Osteocyte (in vitro differentiated cells): ENCODE data around the gene PEF1. TPM values are rescaled to one million over a fixed set of nuclear protein-coding genes. Genes with fewer than 3 reads are reported as not detected.

Experiments
- DNase-seq: peaks from one replicate; pipeline ENCODE4 v3.0.0; 2021; ENCODE audit warnings: mixed read lengths; ENCODE audit not compliant: unreplicated experiment; ENCODE audit errors: extremely low spot score
- H3K27ac Mint-ChIP-seq: one replicate; pipeline ENCODE4 v1.8.0; 2021; ENCODE audit warnings: mild to moderate bottlenecking, mixed read lengths; ENCODE audit not compliant: unreplicated experiment
- H3K27me3 Mint-ChIP-seq: one replicate; pipeline ENCODE4 v1.8.0; 2021; ENCODE audit warnings: mixed read lengths; ENCODE audit not compliant: unreplicated experiment
- H3K36me3 Mint-ChIP-seq: one replicate; pipeline ENCODE4 v1.8.0; 2021; ENCODE audit warnings: mixed read lengths; ENCODE audit not compliant: unreplicated experiment
- H3K4me1 Mint-ChIP-seq: one replicate; pipeline ENCODE4 v1.8.0; 2021; ENCODE audit warnings: mixed read lengths; ENCODE audit not compliant: unreplicated experiment
- H3K4me3 Mint-ChIP-seq: one replicate; pipeline ENCODE4 v1.8.0; 2021; ENCODE audit warnings: mild to moderate bottlenecking, moderate library complexity, mixed read lengths; ENCODE audit not compliant: unreplicated experiment
- H3K9me3 Mint-ChIP-seq: one replicate; pipeline ENCODE4 v1.8.0; 2021; ENCODE audit warnings: mixed read lengths; ENCODE audit not compliant: unreplicated experiment
- total RNA-seq: library from RNA; stranded (reverse); gene quantifications from 2 replicates; pipeline ENCODE4 v1.2.1, GENCODE V29; 2021
- TF ChIP-seq, protein P1 (sequence below): fragments of 200-600 bp; sonication (generic); IDR thresholded peaks from 2 replicates; pipeline ENCODE4 v1.5.0; 2021; ENCODE audit warnings: antibody characterized with exemption, mild to moderate bottlenecking, moderate library complexity

Gene PEF1
- total RNA-seq, 1 donor from 2014 or later = 57.0 TPM

DNA sequence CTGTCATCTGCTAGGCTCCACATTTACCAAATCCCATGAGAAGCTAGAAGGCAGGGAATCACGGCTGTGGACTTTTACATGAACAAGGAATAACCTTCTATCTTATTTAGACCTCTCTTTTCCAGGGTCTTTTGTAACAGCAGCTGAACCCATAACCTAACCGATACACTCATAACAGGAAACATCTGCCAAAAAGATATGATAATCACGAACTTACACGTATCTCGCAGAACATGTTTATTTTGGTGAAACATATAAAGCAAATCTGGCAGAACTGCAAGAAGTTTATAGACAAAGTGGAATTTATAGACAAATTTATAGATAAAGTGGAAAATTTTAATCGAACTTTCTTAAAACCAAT lies 48.0 kb downstream of the PEF1 start:
- no peak overlapping the region for H3K27ac Mint-ChIP-seq
- TF ChIP-seq, protein P1, sequence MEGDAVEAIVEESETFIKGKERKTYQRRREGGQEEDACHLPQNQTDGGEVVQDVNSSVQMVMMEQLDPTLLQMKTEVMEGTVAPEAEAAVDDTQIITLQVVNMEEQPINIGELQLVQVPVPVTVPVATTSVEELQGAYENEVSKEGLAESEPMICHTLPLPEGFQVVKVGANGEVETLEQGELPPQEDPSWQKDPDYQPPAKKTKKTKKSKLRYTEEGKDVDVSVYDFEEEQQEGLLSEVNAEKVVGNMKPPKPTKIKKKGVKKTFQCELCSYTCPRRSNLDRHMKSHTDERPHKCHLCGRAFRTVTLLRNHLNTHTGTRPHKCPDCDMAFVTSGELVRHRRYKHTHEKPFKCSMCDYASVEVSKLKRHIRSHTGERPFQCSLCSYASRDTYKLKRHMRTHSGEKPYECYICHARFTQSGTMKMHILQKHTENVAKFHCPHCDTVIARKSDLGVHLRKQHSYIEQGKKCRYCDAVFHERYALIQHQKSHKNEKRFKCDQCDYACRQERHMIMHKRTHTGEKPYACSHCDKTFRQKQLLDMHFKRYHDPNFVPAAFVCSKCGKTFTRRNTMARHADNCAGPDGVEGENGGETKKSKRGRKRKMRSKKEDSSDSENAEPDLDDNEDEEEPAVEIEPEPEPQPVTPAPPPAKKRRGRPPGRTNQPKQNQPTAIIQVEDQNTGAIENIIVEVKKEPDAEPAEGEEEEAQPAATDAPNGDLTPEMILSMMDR = no peak
- H3K4me1 Mint-ChIP-seq = peaks cover 6% of the 10 kb centered on the region
- no peaks in the 10 kb centered on the region for H3K9me3 Mint-ChIP-seq
- DNase-seq = no peak
- no peak overlapping the region for H3K4me3 Mint-ChIP-seq
- H3K27me3 Mint-ChIP-seq = peaks cover 33% of the 10 kb centered on the region
- no peaks in the 10 kb centered on the region for H3K36me3 Mint-ChIP-seq

DNA sequence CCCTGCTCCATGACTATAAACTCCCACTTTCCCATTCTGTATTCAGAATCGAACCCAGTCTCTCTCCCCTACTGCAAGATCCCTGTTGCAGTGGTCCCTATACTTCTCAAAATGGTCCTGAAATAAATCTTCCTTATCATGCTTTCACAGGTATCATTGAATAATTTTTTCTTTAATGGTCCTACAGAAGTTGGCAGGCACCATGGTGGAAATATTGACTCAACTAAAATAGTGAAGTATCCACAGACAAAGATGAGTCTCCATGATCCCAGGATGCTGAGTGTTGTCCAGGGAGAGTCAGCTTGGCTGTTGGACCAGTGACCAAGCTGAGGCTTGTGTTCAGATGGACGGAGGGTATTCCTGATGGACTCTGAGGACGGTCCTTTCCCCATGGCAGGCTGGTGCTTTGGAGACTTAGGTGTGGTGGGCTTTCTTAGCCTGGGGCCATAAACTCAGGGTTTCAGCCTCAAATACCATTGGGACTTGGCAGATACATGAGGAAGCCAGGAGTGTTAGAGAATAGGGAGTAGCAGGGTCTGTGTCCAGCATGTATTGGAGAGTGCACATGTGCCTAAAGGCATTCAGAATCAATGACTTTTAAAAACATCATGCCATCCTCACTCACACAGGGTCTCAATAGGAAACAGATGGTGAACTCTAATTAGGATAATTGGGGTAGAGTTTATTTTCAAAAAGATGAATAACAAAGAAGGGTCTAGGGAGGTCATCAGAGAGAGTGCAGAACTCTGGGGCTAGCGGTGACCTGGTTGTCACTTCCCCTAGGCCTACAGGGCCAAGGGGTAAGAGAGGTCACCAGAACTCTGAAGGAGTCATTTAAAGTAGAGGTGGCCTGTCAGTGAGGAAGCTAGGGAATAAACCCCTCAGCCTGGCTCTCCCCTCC lies 48.6 kb downstream of the PEF1 start:
- Mint-ChIP-seq H3K36me3 (no peaks in the 10 kb centered on the region), H3K4me3 (no peak overlapping the region), H3K4me1 (peaks cover 11% of the 10 kb centered on the region), H3K27ac (no peak overlapping the region), H3K27me3 (peaks cover 27% of the 10 kb centered on the region), H3K9me3 (no peaks in the 10 kb centered on the region)
- TF ChIP-seq, protein P1 = no peak
- no peak for DNase-seq

DNA sequence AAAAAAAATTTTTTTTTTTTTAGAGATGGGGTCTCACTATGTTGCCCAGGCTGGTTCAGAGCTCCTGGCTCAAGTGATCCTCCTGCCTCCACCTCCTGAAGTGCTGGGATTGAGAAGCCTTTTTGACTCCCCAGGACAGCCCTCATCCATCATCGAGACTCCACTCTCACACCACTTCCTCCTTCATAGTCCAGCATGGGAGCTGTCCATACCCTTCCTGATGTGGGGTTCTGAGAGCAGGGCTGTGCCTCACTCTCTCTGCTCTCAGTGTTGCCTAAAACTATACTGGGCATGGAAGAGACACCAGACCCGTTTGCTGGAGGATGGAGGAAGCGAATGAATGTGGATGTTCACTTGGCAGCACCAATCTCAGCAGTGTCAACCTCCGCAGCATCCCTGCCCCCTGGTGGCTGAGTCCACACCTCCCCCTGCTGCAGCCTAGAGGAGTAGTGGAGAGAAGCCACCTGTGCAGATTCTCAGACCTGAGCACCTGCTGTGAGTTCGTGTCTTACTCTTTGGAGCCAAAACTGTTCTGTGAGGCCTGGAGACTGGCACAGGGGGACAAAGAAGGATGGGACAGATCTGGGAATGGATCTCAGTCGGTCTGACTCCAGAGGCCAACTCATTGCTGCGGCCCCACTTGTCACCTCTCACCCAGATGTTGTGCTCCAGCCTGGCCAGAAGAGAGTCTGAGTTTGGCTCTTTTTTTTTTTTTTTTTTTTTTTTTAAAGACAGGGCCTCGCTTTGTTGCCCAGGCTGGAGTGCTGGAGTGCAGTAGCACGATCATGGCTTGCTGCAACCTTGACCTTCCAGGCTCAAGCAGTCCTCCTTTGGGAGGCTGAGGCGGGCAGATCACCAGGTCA lies 50.7 kb downstream of the PEF1 start:
- H3K9me3 Mint-ChIP-seq = no peaks in the 10 kb centered on the region
- no peak overlapping the region for H3K4me3 Mint-ChIP-seq
- TF ChIP-seq, protein P1 = peak; percentile 83
- peaks cover 21% of the 10 kb centered on the region for H3K27me3 Mint-ChIP-seq
- no peaks in the 10 kb centered on the region for H3K36me3 Mint-ChIP-seq
- no peak overlapping the region for H3K27ac Mint-ChIP-seq
- DNase-seq = no peak
- peaks cover 14% of the 10 kb centered on the region for H3K4me1 Mint-ChIP-seq

DNA sequence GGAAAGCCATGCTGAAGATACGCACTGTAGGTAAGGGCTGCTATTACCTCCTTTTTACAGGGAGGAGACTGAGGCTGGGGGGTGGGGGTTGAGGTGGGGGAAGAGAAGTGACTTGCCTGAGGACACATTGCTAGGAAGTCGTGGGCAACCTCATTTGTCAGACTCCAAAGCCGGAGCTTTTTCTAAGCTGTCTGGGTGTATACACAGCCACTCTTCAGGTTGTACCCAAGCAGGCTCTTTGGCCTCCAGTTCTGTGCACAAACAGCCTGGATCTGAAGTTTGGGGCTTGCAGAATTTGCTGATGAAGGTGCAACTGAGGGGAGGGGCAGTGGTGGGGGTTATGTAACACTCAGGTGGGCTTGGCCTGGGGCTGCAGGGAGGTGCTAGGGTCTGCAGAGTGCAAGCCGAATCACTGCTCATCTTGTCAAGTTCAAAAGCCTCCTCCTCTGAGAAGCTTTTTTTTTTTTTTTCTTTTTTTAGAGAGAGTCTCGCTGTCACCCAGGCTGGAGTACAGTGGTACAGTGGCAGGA lies 51.5 kb downstream of the PEF1 start:
- no peaks in the 10 kb centered on the region for H3K36me3 Mint-ChIP-seq
- no peak for DNase-seq
- peaks cover 21% of the 10 kb centered on the region for H3K27me3 Mint-ChIP-seq
- no peak overlapping the region for H3K27ac Mint-ChIP-seq
- TF ChIP-seq, protein P1 = no peak
- H3K4me3 Mint-ChIP-seq = no peak overlapping the region
- no peaks in the 10 kb centered on the region for H3K9me3 Mint-ChIP-seq
- peaks cover 14% of the 10 kb centered on the region for H3K4me1 Mint-ChIP-seq

DNA sequence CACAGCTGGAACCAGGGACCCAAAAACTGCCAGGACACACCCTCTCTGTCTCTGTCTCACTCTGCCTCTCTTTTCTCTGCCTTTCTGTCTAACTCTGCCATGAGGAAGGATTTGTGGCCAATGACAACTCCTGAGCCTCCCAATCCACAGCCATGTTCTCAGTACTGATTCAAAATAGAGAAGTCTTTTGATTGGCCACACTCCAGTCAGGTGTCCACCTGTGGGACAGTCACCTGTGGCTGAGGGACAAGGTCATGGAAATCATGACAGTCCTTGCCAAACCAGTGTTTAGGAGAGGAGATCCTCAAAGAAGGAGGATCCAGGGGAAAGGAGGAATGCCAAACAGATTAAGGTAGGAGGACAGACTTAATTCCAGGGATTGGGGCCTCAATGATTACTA lies 52.5 kb downstream of the PEF1 start:
- Mint-ChIP-seq H3K4me3 (no peak overlapping the region), H3K36me3 (no peaks in the 10 kb centered on the region), H3K27me3 (peaks cover 16% of the 10 kb centered on the region), H3K4me1 (peaks cover 21% of the 10 kb centered on the region), H3K27ac (peak overlapping the region; percentile 40), H3K9me3 (no peaks in the 10 kb centered on the region)
- no peak for DNase-seq
- TF ChIP-seq, protein P1 = no peak
